H9 (cell line): ENCODE measurements around the gene ARHGEF16. TPM values are rescaled to one million over a fixed set of nuclear protein-coding genes. Genes with fewer than 3 reads are reported as not detected.

Source experiments
- DNase-seq: peaks from one replicate; pipeline ENCODE4 v3.0.0-alpha.2; 2017
- H2AFZ ChIP-seq: one replicate; pipeline ENCODE4 v1.6.1; 2013; ENCODE audit warnings: mild to moderate bottlenecking, low read length, control low read depth, moderate library complexity
- H2AK5ac ChIP-seq: 2 replicates; pipeline ENCODE4 v1.6.1; 2013; ENCODE audit warnings: low read length, control low read depth, mixed read lengths; ENCODE audit not compliant: insufficient read length
- H2BK120ac ChIP-seq: one replicate; pipeline ENCODE4 v1.6.1; 2013; ENCODE audit warnings: low read depth, mild to moderate bottlenecking, low read length, control low read depth, inconsistent platforms; ENCODE audit not compliant: poor library complexity, severe bottlenecking
- H2BK12ac ChIP-seq: 2 replicates; pipeline ENCODE4 v1.6.1; 2013; ENCODE audit warnings: low read length, control low read depth, mixed read lengths, low read depth; ENCODE audit not compliant: insufficient read length
- H2BK15ac ChIP-seq: 2 replicates; pipeline ENCODE4 v1.6.1; 2013; ENCODE audit warnings: low read depth, low read length, control low read depth
- H2BK20ac ChIP-seq: one replicate; pipeline ENCODE4 v1.6.1; 2013; ENCODE audit warnings: low read depth, mild to moderate bottlenecking, low read length, control low read depth, inconsistent platforms; ENCODE audit not compliant: poor library complexity, severe bottlenecking
- H2BK5ac ChIP-seq: 2 replicates; pipeline ENCODE4 v1.6.1; 2013; ENCODE audit warnings: low read length, control low read depth, mixed read lengths; ENCODE audit not compliant: insufficient read length
- H3K14ac ChIP-seq: 2 replicates; pipeline ENCODE4 v1.6.1; 2013; ENCODE audit warnings: low read length, control low read depth; ENCODE audit not compliant: insufficient read depth
- H3K18ac ChIP-seq: 2 replicates; pipeline ENCODE4 v1.6.1; 2013; ENCODE audit warnings: low read depth, mild to moderate bottlenecking, mixed read lengths, low read length, control low read depth; ENCODE audit not compliant: insufficient read length
- H3K23ac ChIP-seq: 2 replicates; pipeline ENCODE4 v1.6.1; 2013; ENCODE audit warnings: low read length, control low read depth, mixed read lengths, low read depth; ENCODE audit not compliant: insufficient read length
- H3K23me2 ChIP-seq: 2 replicates; pipeline ENCODE4 v1.6.1; 2013; ENCODE audit warnings: low read depth, mild to moderate bottlenecking, mixed read lengths, low read length, control low read depth; ENCODE audit not compliant: insufficient read length, poor library complexity, severe bottlenecking
- H3K27ac ChIP-seq: 2 replicates; pipeline ENCODE4 v1.5.1; 2013; ENCODE audit warnings: low read length, control low read depth, mixed read lengths, low read depth; ENCODE audit not compliant: insufficient read length
- H3K27me3 ChIP-seq: 2 replicates; pipeline ENCODE4 v1.6.1; 2013; ENCODE audit warnings: low read length, control low read depth, inconsistent platforms; ENCODE audit not compliant: insufficient read depth
- H3K4ac ChIP-seq: 2 replicates; pipeline ENCODE4 v1.6.1; 2013; ENCODE audit warnings: low read depth, mild to moderate bottlenecking, control low read depth, inconsistent platforms, low read length, moderate library complexity
- H3K4me1 ChIP-seq: 2 replicates; pipeline ENCODE4 v1.6.1; 2013; ENCODE audit warnings: low read length, control low read depth, inconsistent platforms; ENCODE audit not compliant: insufficient read depth
- H3K4me2 ChIP-seq: 2 replicates; pipeline ENCODE4 v1.6.1; 2013; ENCODE audit warnings: low read length, control low read depth, mixed read lengths; ENCODE audit not compliant: insufficient read length, insufficient read depth
- H3K56ac ChIP-seq: 2 replicates; pipeline ENCODE4 v1.6.1; 2013; ENCODE audit warnings: low read depth, mild to moderate bottlenecking, mixed read lengths, low read length, control low read depth; ENCODE audit not compliant: insufficient read length
- H3K79me1 ChIP-seq: 2 replicates; pipeline ENCODE4 v1.6.1; 2013; ENCODE audit warnings: low read depth, mild to moderate bottlenecking, moderate library complexity, low read length, control low read depth, inconsistent platforms; ENCODE audit not compliant: insufficient read depth, poor library complexity, severe bottlenecking
- H3K79me2 ChIP-seq: 2 replicates; pipeline ENCODE4 v1.6.1; 2013; ENCODE audit warnings: low read length, control low read depth, inconsistent platforms; ENCODE audit not compliant: insufficient read depth
- H3K9ac ChIP-seq: 2 replicates; pipeline ENCODE4 v1.6.1; 2013; ENCODE audit warnings: low read length, control low read depth, mixed read lengths; ENCODE audit not compliant: insufficient read length; ENCODE audit errors: extremely low read depth
- H3K9me3 ChIP-seq: one replicate; pipeline ENCODE4 v1.6.1; 2013; ENCODE audit warnings: low read depth, low read length, inconsistent platforms; ENCODE audit not compliant: control insufficient read depth
- H3T11ph ChIP-seq: one replicate; pipeline ENCODE4 v1.6.1; 2013; ENCODE audit warnings: mild to moderate bottlenecking, low read length, control low read depth, inconsistent platforms
- H4K20me1 ChIP-seq: one replicate; pipeline ENCODE4 v1.6.1; 2013; ENCODE audit not compliant: control insufficient read depth, insufficient read length, insufficient read depth
- H4K5ac ChIP-seq: 2 replicates; pipeline ENCODE4 v1.6.1; 2013; ENCODE audit warnings: low read depth, mild to moderate bottlenecking, mixed read lengths, low read length, control low read depth; ENCODE audit not compliant: insufficient read length
- H4K8ac ChIP-seq: replicated peaks from 2 replicates; pipeline ENCODE4 v1.6.1; 2013; ENCODE audit warnings: low read length, control low read depth, mixed read lengths, low read depth; ENCODE audit not compliant: insufficient read length
- H4K91ac ChIP-seq: 2 replicates; pipeline ENCODE4 v1.6.1; 2013; ENCODE audit warnings: low read depth, mild to moderate bottlenecking, moderate library complexity, mixed read lengths, low read length, control low read depth; ENCODE audit not compliant: insufficient read length
- H3K27ac Mint-ChIP-seq, 3 experiments: 2 replicates in 2 of 3; 3 replicates in 1 of 3; pipeline ENCODE4 v1.8.0; 2020 to 2021; ENCODE audit warnings: mixed read lengths in 3 of 3, mild to moderate bottlenecking in 1 of 3, moderate library complexity in 1 of 3
- H3K27me3 Mint-ChIP-seq: 2 replicates; pipeline ENCODE4 v1.8.0; 2021; ENCODE audit warnings: low read depth, mild to moderate bottlenecking, moderate library complexity, mixed read lengths
- H3K36me3 Mint-ChIP-seq, 3 experiments: 2 replicates in 2 of 3; 3 replicates in 1 of 3; pipeline ENCODE4 v1.8.0; 2020 to 2021; ENCODE audit warnings: low read depth in 3 of 3, mixed read lengths in 3 of 3; ENCODE audit not compliant: insufficient read depth in 1 of 3
- H3K4me1 Mint-ChIP-seq, 2 experiments: 2 replicates each; pipeline ENCODE4 v1.8.0; 2020; ENCODE audit warnings: mixed read lengths in 2 of 2
- H3K4me3 Mint-ChIP-seq, 2 experiments: 2 replicates in 1 of 2; 3 replicates in 1 of 2; pipeline ENCODE4 v1.8.0; 2020 to 2021; ENCODE audit warnings: mild to moderate bottlenecking in 2 of 2, mixed read lengths in 2 of 2, moderate library complexity in 1 of 2
- H3K9me3 Mint-ChIP-seq, 2 experiments: 2 replicates in 1 of 2; 3 replicates in 1 of 2; pipeline ENCODE4 v1.8.0; 2020; ENCODE audit warnings: mild to moderate bottlenecking in 2 of 2, mixed read lengths in 2 of 2, moderate library complexity in 1 of 2
- WGBS: extraction: QIAGEN DNeasy Blood & Tissue Kit; methylation state at CpG from one replicate; pipeline ENCODE4 v1.1.7; 2013; ENCODE audit warnings: missing lambda C conversion rate, low lambda C conversion rate, mixed read lengths; ENCODE audit not compliant: insufficient read length; ENCODE audit errors: extremely low coverage; 5-methylcytosine and 5-hydroxymethylcytosine counted together
- total RNA-seq: library from RNA; stranded (reverse); gene quantifications from 2 replicates; pipeline ENCODE4 v1.2.1, GENCODE V29; 2021
- TF ChIP-seq, protein P1 (sequence below): fragments of 200-600 bp; sonication (generic); conservative IDR thresholded peaks from 3 replicates; pipeline ENCODE4 v1.8.0; 2021; ENCODE audit warnings: antibody characterized with exemption, mild to moderate bottlenecking

ARHGEF16 gene
- total RNA-seq, 1 experiment from 2014 or later = 48.5 TPM

DNA sequence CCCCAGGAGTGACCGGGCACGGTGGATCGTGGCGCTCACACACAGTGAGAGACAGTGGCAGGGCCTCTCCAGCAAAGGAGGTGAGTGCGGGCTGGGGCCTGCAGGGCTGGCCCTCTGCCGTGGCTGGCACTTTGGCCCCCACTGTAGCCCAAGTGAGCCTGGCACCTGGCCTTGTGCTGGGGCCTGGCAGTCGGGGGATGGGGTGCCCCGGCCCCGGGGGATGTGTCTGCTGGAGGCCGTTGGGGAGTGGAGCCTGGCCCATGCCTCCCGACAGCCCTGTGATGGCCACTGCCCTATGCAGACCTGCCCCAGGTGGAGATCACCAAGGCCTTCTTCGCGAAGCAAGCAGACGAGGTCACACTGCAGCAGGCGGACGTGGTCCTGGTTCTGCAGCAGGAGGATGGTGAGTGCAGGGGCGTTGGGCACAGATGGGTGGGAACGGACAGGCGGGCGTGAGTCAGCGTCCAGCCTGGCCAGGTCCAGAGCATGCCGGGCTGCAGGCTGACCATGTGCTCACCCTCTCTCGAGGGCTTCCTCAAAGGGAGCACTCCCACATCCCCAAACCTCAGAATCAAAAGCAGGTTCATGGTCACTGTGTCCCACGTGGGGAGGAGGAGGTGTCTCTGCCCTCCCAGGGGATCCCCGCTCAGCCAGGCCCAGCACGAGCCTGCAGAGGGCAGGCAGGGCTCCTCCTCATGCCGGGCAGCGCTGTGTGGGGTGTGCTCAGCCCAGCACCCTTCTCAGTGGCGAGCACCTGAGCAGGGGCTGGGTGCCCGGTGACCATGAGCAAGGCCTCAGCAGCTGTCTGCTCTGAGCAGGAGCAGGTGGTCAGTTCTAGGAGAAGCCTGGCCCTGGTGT, 25.3 kb downstream of the ARHGEF16 start:
- H3K4me1 Mint-ChIP-seq = peaks cover 2 to 3% of the 10 kb centered on the region in 2 experiments; a peak in 3 of 4 replicates

More for the DNA sequence above, 25.3 kb downstream of the ARHGEF16 start:
- H3K27ac Mint-ChIP-seq = no peak overlapping the region; a peak in 1 of 7 replicates
- H2BK5ac ChIP-seq = no peak overlapping the region
- H3K23me2 ChIP-seq = no peaks in the 10 kb centered on the region
- no peak overlapping the region for H3K23ac ChIP-seq
- DNase-seq = no peak
- no peak overlapping the region for H2BK20ac ChIP-seq
- no peaks in the 10 kb centered on the region for H3K79me1 ChIP-seq
- no peaks in the 10 kb centered on the region for H4K20me1 ChIP-seq
- no peaks in the 10 kb centered on the region for H3K27me3 ChIP-seq
- no peak overlapping the region for H2AK5ac ChIP-seq
- H3K4ac ChIP-seq = no peak overlapping the region
- H3T11ph ChIP-seq = no peak overlapping the region
- no peaks in the 10 kb centered on the region for H3K4me1 ChIP-seq
- H2AFZ ChIP-seq = no peak overlapping the region
- H3K4me2 ChIP-seq = no peak overlapping the region
- TF ChIP-seq, protein P1, sequence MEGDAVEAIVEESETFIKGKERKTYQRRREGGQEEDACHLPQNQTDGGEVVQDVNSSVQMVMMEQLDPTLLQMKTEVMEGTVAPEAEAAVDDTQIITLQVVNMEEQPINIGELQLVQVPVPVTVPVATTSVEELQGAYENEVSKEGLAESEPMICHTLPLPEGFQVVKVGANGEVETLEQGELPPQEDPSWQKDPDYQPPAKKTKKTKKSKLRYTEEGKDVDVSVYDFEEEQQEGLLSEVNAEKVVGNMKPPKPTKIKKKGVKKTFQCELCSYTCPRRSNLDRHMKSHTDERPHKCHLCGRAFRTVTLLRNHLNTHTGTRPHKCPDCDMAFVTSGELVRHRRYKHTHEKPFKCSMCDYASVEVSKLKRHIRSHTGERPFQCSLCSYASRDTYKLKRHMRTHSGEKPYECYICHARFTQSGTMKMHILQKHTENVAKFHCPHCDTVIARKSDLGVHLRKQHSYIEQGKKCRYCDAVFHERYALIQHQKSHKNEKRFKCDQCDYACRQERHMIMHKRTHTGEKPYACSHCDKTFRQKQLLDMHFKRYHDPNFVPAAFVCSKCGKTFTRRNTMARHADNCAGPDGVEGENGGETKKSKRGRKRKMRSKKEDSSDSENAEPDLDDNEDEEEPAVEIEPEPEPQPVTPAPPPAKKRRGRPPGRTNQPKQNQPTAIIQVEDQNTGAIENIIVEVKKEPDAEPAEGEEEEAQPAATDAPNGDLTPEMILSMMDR = no peak
- peaks cover 0 to 6% (median 5%) of the 10 kb centered on the region in 3 experiments; a peak in 4 of 7 replicates for H3K36me3 Mint-ChIP-seq
- no peak overlapping the region for H3K56ac ChIP-seq
- H3K27me3 Mint-ChIP-seq = peaks cover 4% of the 10 kb centered on the region
- H3K4me3 Mint-ChIP-seq = no peak overlapping the region
- H3K27ac ChIP-seq = no peak overlapping the region
- WGBS = no CpG with 5 or more reads among the region's 30 CpGs
- no peak overlapping the region for H3K18ac ChIP-seq
- H3K14ac ChIP-seq = no peak overlapping the region
- no peak overlapping the region for H2BK15ac ChIP-seq
- H3K9me3 Mint-ChIP-seq = peaks cover 2 to 7% of the 10 kb centered on the region in 2 experiments; a peak in 3 of 5 replicates
- no peak overlapping the region for H4K8ac ChIP-seq
- no peak overlapping the region for H4K91ac ChIP-seq
- H3K79me2 ChIP-seq = no peaks in the 10 kb centered on the region
- no peaks in the 10 kb centered on the region for H3K9me3 ChIP-seq
- no peak overlapping the region for H2BK120ac ChIP-seq
- no peak overlapping the region for H4K5ac ChIP-seq
- no peak overlapping the region for H2BK12ac ChIP-seq
- no peak overlapping the region for H3K9ac ChIP-seq
